BJ (cell line): ENCODE results near the gene LRRC32. TPM values are rescaled to one million over a fixed set of nuclear protein-coding genes. Genes with fewer than 3 reads are reported as not detected.

ENCODE experiments used
- CTCF ChIA-PET: fragments of 350-600 bp; formaldehyde crosslinking; extraction: SDS; loops from one replicate; lab custom pipeline; 2021; ENCODE audit warnings: antibody characterized with exemption, inconsistent platforms; lab: Yijun Ruan, JAX
- POLR2A ChIA-PET: fragments of 300-600 bp; sonication (Branson Sonifier 250); formaldehyde crosslinking; extraction: SDS; loops from one replicate; lab custom pipeline; 2021; ENCODE audit warnings: antibody characterized with exemption; lab: Charles Lee
- DNase-seq: peaks from one replicate; pipeline ENCODE4 v3.0.0-alpha.2; 2011; ENCODE audit warnings: low read depth
- H3K27me3 ChIP-seq: 2 replicates; pipeline ENCODE4 v1.6.0; 2011; ENCODE audit warnings: low read length; ENCODE audit not compliant: control insufficient read depth, insufficient read depth
- H3K36me3 ChIP-seq: 2 replicates; pipeline ENCODE4 v1.5.1; 2011; ENCODE audit warnings: low read length; ENCODE audit not compliant: control insufficient read depth, insufficient read depth
- H3K4me3 ChIP-seq: 2 replicates; pipeline ENCODE4 v1.5.1; 2011; ENCODE audit warnings: low read depth, mild to moderate bottlenecking, control low read depth, low read length
- polyA plus RNA-seq: library from polyadenylated mRNA; depleted of rRNA; stranded (reverse); fragments of >200 nt; gene quantifications from 2 replicates; pipeline ENCODE4 v1.2.3, GENCODE V29; 2011
- TF ChIP-seq, protein P1 (sequence below): IDR thresholded peaks from 2 replicates; pipeline ENCODE4 v1.5.1; 2011; ENCODE audit warnings: low read depth, mild to moderate bottlenecking, control low read depth, inconsistent platforms, low read length, moderate library complexity; ENCODE audit not compliant: insufficient read depth

LRRC32 gene
- polyA plus RNA-seq, 1 experiment = 1.9 TPM

- ChIA-PET POLR2A (no interaction called here), CTCF (interaction anchor here (2.6 kb wide), 1 partner anchor 13 kb away, joined by 17 read pairs; no protein-coding TSS in a partner anchor)
- TF ChIP-seq, protein P1, sequence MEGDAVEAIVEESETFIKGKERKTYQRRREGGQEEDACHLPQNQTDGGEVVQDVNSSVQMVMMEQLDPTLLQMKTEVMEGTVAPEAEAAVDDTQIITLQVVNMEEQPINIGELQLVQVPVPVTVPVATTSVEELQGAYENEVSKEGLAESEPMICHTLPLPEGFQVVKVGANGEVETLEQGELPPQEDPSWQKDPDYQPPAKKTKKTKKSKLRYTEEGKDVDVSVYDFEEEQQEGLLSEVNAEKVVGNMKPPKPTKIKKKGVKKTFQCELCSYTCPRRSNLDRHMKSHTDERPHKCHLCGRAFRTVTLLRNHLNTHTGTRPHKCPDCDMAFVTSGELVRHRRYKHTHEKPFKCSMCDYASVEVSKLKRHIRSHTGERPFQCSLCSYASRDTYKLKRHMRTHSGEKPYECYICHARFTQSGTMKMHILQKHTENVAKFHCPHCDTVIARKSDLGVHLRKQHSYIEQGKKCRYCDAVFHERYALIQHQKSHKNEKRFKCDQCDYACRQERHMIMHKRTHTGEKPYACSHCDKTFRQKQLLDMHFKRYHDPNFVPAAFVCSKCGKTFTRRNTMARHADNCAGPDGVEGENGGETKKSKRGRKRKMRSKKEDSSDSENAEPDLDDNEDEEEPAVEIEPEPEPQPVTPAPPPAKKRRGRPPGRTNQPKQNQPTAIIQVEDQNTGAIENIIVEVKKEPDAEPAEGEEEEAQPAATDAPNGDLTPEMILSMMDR = no peak
- Histone ChIP-seq H3K36me3 (no peaks in the 10 kb centered on the region), H3K27me3 (peaks cover 14% of the 10 kb centered on the region), H3K4me3 (no peak overlapping the region)
- no peak for DNase-seq
Observed at GRCh38 chr11:76708972-76709660, 38.6 kb upstream of the LRRC32 start.

- DNase-seq = no peak
- H3K36me3 ChIP-seq = no peaks in the 10 kb centered on the region
- ChIA-PET CTCF (interaction anchor here (1.3 kb wide), 1 partner anchor 15 kb away, joined by 8 read pairs; no protein-coding TSS in a partner anchor), POLR2A (no interaction called here)
- TF ChIP-seq, protein P1 = no peak
- H3K4me3 ChIP-seq = no peak overlapping the region
- peaks cover 14% of the 10 kb centered on the region for H3K27me3 ChIP-seq
Observed at GRCh38 chr11:76707293-76707825, 36.8 kb upstream of the LRRC32 start.

DNA sequence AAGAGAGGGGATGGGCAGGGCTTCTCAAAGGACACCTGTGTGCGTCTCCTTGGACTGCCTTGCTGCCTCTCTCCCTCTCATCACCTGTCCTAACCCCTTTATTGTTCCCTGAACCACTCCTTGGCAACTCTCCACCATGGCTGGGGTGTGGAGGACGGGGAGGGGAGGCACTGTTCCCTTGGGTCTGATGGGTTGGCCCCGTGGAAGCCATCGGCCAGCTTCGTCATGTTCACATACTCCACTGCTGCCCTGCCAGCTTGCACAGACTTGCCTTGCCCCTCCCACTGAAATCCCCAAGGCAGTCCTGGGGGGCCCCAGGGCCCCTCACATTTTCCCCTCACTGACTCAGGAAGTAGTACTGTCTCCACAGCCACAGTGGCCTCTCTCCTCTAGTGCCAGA is 36.1 kb upstream of the LRRC32 start:
- Histone ChIP-seq H3K36me3 (no peaks in the 10 kb centered on the region), H3K4me3 (no peak overlapping the region), H3K27me3 (peaks cover 14% of the 10 kb centered on the region)
- ChIA-PET CTCF (interaction anchor here (1.3 kb wide), 1 partner anchor 15 kb away, joined by 8 read pairs; no protein-coding TSS in a partner anchor), POLR2A (no interaction called here)
- no peak for DNase-seq
- TF ChIP-seq, protein P1 = no peak

DNA sequence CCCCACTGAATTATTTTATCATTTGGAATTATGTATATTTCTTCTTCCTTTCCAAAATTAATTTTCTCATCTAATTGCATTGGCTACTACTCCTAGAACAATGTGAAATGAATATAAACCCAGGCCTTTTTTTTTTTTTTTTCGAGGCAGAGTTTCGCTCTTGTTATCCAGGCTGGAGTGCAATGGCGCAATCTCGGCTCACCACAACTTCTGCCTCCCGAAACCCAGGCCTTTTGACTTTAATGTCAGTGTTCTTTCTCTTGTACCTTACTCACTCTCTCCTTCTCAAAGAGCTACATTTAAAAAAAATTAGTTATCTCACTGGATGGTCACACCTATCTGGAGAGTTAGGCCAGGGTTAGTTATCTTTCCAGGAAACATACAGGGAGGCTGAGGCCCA is 35.3 kb upstream of the LRRC32 start:
- DNase-seq = no peak
- ChIA-PET POLR2A (no interaction called here), CTCF (interaction anchor here (1.3 kb wide), 1 partner anchor 16 kb away, joined by 8 read pairs; no protein-coding TSS in a partner anchor)
- peaks cover 14% of the 10 kb centered on the region for H3K27me3 ChIP-seq
- H3K4me3 ChIP-seq = no peak overlapping the region
- TF ChIP-seq, protein P1 = no peak
- no peaks in the 10 kb centered on the region for H3K36me3 ChIP-seq

DNA sequence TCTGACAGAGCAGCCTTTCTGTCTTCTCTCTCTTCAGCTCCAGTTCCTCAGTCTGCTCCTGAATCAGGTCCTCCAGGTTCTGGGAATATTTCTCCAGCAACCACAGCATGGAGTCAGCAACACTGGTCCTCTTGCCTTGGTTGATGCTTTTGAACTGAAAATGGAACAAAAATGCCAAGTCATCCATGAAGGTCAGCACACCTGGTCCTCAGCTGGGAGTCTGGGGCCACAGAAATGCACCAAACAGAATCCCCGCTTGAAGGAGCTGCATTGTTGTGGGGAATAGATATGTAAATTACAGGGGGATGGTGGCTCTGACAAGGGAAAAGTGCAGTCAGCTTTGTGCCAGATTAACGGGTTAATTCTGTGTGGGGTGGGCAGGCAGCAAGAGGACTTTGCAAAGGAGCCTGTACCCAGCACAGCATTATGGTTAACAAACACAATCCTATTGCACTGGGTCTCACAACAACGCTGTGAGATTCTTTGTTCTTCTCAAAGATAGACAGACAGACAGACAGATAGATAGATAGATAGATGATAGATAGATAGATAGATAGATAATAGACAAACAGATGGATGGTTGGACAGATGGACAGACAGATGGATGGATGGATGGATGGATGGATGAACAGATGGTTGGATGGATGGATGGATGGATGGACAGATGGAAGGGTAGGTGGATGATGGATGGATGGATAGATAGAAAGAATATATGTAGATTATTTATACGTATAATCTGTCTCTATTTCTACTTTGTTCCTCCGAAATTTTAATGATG is 33.8 kb upstream of the LRRC32 start:
- peaks cover 6% of the 10 kb centered on the region; the same call in 1 of the 2 replicates for H3K27me3 ChIP-seq
- no peak for DNase-seq
- H3K4me3 ChIP-seq = no peak overlapping the region
- TF ChIP-seq, protein P1 = no peak
- ChIA-PET POLR2A (no interaction called here), CTCF (interaction anchor here (1.2 kb wide), 1 partner anchor 17 kb away, joined by 3 read pairs; no protein-coding TSS in a partner anchor)
- no peaks in the 10 kb centered on the region for H3K36me3 ChIP-seq
